HG02938 (cell line): ENCODE results near the gene IL15.
"Not testable (repeated sequence)": the region's sequence is repeated elsewhere in the genome, so short reads cannot be mapped to it uniquely, and the experiment has no call there.

ENCODE experiments used
- ATAC-seq: cut with Tn5 transposase; IDR thresholded peaks from one replicate; pipeline ENCODE4 v1.9.1; 2021; ENCODE audit warnings: mild to moderate bottlenecking, moderate library complexity; ENCODE audit not compliant: unreplicated experiment

The IL15 gene

DNA sequence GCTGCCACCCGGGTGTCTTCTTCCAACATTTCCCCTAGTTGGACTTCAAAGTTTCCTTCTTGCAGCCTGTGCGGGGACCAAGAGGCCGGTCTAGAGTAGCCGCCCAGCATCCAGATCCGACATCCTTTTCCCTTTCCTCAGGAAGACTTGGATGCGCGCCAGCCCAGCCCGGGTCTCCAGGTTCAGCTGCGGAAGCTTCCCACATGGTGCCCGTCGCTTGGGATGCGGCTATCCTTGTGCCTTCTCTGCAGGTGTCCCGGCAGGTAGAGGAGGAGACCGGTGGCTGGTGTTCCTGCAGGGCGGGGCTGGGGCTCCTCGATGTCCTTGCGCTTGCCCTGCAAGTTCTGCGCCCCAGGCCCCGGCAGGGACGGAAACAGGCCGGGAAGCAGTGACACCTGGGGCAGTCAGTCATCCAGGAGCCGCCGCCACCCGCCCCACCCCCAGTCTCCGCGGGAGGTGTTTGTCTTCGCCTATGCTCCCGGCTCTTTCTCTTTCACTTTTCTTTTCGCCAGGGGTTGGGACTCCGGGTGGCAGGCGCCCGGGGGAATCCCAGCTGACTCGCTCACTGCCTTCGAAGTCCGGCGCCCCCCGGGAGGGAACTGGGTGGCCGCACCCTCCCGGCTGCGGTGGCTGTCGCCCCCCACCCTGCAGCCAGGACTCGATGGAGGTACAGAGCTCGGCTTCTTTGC, at the start of gene IL15:
Gene IL15, plus strand, starts transcription at position 502 of the 689 bp plus-strand sequence. CDS start 82,882 bp downstream, outside the sequence.
- peak; percentile 57 for ATAC-seq

- no peak for ATAC-seq
Observed at GRCh38 chr4:141587897-141588296, 48.5 kb upstream of the IL15 start.

GRCh38 chr4:141595531-141595930, 40.9 kb upstream of the IL15 start:
- no peak for ATAC-seq

DNA sequence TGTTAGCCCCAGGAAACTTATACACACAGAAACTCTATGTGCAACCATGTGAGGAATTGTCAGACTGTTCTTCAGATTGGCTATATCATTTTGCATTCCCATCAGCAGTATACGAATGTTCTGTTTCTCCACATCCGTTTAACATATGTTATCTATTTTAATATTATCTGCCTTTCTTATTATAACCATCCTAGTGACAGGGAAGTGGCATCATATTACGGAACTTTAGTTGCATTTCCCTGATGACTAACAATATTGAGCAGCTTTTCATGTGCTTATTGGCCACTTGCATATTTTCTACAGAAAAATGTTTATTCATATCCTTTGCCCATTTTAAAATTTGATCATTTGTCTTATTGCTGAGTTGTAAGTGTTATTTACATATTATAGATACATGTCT, 36.5 kb upstream of the IL15 start:
- ATAC-seq, result no peak

GRCh38 chr4:141604683-141605082, 31.7 kb upstream of the IL15 start:
- ATAC-seq, result not testable (repeated sequence)

GRCh38 chr4:141605425-141605856, 30.9 kb upstream of the IL15 start:
- ATAC-seq, result no peak

- no peak for ATAC-seq
Observed at GRCh38 chr4:141609243-141609642, 27.1 kb upstream of the IL15 start.

GRCh38 chr4:141610365-141610764, 26.0 kb upstream of the IL15 start:
- ATAC-seq, result no peak

DNA sequence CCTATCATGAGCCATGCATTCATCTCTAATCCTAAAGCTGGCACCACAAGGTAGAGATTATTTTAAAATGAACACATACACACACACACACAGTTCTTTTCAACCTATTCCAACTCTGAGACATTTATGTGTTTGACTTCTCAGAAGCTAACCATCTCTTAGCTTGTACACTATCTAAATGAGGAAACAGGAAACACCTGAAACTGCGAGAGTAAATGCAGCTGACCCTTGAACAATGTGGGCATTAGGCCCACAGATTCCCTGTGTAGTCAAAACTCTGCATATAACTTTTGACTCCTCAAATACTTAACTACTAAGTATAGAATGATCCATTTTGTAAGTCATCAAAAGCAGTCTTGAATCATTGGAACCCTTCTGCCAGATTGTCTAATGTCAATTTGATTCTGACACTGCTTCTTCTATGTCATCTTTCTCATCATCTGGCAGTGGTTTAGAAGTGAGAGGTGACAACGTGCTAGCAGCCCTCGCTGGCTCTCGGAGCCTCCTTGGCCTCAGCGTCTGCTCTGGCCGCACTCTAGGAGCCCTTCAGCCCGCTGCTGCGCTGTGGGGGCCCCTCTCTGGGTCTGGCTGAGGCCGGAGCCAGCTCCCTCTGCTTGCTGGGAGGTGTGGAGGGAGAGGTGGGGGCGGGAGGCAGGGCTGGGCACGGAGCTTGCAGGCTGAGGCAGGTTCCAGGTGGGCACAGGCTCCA, 21.4 kb upstream of the IL15 start:
- ATAC-seq, result no peak

- not testable (repeated sequence) for ATAC-seq
Observed at GRCh38 chr4:141615587-141615918, 20.8 kb upstream of the IL15 start.

DNA sequence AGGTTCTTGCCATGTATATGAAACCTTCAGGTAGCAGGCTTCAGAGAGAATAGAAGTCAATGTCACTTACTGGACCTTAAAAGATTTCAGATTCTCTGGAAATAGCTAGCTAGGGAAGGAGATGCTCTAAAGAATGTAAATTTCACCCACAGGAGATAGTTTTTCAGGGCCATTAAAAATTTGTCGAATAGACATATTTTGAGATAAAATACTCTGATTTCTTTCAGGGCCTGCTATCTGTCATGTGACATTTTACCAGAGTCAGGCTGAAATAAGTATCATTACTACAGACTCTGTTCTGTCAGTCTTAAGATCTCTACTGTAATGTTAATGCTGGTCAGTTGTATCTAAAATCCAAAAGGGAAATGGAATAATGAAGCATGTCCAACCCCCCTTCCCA, 15.7 kb upstream of the IL15 start:
- ATAC-seq, result no peak

DNA sequence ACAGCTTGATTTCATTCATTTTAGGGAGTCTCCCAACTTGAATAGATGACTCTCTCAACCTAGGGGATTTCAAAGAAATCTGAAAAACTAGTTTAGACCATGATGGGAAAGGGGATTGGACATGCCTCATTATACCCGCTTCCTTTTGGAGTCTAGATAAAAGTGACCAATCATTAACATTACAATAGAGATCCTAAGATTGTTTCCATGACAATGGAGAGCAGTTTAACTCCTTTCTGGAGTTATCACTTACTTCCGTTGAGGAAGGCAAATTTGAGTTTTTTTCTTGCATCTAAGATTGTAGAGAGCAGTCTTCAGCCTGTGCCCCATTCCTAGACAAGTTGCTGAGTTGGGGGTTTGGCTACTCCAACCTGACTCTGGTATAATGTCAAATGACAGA, 11.4 kb upstream of the IL15 start:
- no peak for ATAC-seq

DNA sequence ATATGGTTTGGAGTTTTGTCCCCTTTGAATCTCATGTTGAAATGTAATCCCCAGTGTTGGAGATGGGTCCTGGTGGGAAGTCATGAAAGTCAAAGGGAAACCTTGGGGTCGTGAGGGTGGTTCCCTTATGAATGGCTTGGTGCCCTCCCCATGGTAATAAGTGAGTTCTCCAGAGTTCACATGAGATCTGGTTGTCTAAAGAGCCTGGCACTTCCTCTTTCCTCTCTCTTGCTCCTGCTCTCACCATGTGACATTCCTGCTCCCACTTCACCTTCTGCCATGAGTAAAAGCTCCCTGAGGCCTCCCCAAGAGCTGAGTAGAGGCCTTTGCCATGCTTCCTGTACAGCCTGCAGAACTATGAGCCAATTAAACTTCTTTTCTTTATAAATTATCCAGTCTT, 5.5 kb upstream of the IL15 start:
- no peak for ATAC-seq

DNA sequence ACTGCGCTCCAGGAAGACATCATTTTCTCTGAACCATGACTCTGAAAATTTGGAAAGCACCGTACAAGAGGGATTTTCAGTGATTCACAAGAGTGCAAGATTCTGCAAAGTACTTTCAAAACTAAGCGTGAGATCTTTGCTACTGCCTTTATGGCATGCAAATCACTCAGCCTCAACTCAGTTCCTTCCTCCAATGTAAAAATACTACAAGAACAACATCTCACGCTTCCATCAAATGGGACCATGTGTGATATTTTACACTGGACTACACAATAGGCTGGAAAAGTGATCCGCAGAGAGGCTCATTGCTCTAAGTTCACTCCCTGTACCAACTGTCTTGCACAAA, 674 bp upstream of the IL15 start:
- ATAC-seq, result peak; percentile 41

DNA sequence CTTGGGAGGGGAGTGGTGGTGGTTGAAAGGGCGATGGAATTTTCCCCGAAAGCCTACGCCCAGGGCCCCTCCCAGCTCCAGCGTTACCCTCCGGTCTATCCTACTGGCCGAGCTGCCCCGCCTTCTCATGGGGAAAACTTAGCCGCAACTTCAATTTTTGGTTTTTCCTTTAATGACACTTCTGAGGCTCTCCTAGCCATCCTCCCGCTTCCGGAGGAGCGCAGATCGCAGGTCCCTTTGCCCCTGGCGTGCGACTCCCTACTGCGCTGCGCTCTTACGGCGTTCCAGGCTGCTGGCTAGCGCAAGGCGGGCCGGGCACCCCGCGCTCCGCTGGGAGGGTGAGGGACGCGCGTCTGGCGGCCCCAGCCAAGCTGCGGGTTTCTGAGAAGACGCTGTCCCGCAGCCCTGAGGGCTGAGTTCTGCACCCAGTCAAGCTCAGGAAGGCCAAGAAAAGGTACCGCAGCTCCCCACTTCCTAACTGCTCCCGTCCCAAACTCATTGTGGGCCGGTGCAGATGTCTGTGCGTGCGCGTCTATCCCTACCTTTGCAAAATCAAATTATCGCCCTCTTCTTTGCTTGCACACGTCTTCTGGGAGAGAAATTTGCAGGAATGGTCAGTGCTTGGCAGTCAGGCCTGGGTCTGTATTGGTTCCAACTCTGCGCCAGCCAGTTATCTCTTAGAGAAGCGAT, 533 bp downstream of the IL15 start:
- peak; percentile 39 for ATAC-seq

- ATAC-seq, result peak; percentile 34
Observed at GRCh38 chr4:141637565-141637964, 1.2 kb downstream of the IL15 start.

DNA sequence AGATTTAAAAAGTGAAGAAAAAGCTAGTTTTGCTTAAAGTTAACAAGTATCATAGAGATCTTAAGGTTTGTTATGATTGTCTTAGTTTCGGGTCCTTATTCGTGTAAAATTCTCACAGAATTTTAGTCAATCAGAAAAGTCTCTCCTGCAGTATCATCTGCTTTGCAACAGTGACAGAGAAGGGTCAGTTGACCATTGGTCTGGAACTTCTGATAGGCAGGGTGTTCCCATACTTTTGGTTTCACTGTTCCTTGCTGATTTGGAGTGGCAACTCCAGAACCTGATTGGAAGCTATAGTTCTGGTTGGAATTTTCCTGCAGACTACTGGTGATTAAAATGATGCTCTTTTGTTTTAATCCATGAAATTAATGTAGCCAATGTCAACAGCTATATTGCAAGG, 1.8 kb downstream of the IL15 start:
- no peak for ATAC-seq

- ATAC-seq, result no peak
Observed at GRCh38 chr4:141640696-141641095, 4.3 kb downstream of the IL15 start.

DNA sequence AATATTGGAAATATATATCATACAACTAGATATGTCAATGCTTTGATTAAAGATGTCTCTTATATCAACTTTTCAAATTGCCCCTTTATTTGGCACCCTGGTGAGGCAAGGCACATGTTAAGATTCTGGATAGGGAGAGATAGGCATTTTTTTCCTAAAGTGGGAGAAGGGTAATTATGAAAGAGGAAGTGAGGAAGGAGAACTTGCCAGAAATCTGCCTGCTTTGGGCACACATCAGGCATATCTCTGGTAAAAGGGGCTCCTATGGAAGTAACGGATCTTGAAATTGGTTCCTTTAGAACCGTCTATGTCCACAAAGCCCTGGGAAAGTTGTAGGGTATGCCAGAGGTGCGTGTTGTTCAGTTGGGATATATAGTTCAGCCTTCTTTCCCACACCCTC, 5.7 kb downstream of the IL15 start:
- no peak for ATAC-seq

DNA sequence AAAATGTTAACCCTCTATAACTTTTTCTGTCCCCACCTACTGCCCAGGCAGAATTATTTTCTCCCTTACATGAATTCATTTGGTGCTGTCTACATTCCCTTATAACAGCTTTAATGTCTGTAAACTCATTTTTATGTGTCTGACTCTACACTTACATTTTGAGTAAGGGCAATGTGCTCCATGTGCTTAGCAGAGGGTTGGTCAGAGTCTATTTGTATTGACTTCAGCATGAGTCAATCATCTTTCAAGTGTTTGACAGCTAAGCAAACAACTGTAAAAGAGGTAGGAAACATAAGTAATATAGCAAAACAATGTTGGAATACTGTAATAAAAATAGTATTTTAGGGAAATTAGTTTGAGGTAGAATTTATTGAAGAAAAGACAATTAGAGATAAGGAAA, 6.3 kb downstream of the IL15 start:
- no peak for ATAC-seq

DNA sequence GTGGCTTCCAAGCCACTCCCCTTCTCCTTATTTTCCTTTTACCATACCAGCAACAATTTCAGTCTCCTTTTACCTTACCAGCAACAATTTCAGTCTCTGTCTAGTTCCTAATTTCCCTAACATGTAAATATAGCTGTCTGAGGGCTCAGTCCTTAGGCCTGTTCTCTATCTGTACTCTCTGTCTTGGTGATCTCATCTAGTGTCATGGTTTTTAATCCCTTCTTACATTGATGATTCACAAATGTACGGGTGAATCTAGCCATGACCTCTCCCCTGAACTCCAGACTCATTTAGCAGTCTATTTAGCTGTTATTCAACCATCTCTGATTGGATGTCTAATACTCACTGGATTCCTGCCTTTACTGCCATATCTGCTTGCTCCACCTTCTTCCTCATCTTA, 7.2 kb downstream of the IL15 start:
- peak; percentile 81 for ATAC-seq
